Erythroblast (primary cell): ENCODE data around the gene DVL3.

Experiments used
- GATA1 ChIP-seq: IDR thresholded peaks from 2 replicates; pipeline ENCODE4 v1.6.1; 2011; ENCODE audit warnings: low read depth, mild to moderate bottlenecking, control low read depth, low read length, moderate library complexity
- POLR2A ChIP-seq: IDR thresholded peaks from 2 replicates; pipeline ENCODE4 v1.6.1; 2011; ENCODE audit warnings: mild to moderate bottlenecking, low read length

- TF ChIP-seq POLR2A (no peak), GATA1 (no peak)
These were observed 29.2 kb upstream of the DVL3 start for GRCh38 chr3:184126006-184126405.
